ENCODE data around the gene VPS11.
A peak's percentile ranks its signal among the peaks of the same experiment; 100 is the strongest.

DNA sequence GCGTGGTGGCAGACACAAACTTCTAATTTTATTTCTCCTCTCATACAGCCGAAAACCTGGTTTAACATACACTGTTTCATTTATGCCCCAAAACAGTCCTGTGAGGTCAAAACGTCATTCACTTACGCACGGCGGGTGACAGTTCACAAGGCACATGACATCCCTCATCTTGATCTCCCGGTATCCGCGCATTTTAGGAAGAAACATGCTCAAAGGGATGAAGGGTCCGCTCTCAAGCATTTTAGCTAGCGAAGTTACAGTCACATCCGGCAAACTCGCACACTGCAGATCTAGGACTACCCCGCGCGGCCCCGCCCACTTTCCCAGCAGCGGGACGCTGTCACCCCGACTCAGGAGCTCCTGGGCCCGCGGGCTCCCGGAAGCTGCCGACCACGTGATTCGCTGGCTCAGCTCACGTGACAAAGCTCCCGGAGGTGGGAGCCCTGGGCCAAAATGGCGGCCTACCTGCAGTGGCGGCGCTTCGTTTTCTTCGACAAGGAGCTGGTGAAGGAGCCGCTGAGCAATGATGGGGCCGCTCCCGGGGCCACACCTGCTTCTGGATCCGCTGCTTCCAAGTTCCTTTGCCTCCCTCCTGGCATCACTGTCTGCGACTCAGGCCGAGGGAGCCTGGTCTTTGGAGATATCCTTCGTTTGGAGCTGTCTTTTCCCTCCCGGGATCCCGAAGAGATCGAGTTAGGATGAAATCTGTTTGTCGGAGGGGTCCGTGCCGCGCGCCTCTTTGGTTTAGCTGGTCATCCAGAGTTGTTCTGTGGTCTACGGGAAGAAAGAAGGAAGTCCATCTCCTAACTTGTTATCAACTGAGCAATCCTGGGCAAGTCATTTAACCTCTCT lies at the start of gene VPS11:
- TF ChIP-seq, protein P1, sequence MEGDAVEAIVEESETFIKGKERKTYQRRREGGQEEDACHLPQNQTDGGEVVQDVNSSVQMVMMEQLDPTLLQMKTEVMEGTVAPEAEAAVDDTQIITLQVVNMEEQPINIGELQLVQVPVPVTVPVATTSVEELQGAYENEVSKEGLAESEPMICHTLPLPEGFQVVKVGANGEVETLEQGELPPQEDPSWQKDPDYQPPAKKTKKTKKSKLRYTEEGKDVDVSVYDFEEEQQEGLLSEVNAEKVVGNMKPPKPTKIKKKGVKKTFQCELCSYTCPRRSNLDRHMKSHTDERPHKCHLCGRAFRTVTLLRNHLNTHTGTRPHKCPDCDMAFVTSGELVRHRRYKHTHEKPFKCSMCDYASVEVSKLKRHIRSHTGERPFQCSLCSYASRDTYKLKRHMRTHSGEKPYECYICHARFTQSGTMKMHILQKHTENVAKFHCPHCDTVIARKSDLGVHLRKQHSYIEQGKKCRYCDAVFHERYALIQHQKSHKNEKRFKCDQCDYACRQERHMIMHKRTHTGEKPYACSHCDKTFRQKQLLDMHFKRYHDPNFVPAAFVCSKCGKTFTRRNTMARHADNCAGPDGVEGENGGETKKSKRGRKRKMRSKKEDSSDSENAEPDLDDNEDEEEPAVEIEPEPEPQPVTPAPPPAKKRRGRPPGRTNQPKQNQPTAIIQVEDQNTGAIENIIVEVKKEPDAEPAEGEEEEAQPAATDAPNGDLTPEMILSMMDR (IDR thresholded peaks at IDR 0.05), result no peak
- TF ChIP-seq EP300 (IDR thresholded peaks at IDR 0.05) (no peak), POLR2AphosphoS5 (IDR thresholded peaks at IDR 0.05) (peak in 2 of 3 donors; percentile 36 to 74)
